ENCODE data around the gene NRL.
"Not testable (repeated sequence)": the region's sequence is repeated elsewhere in the genome, so short reads cannot be mapped to it uniquely, and the experiment has no call there.

DNA sequence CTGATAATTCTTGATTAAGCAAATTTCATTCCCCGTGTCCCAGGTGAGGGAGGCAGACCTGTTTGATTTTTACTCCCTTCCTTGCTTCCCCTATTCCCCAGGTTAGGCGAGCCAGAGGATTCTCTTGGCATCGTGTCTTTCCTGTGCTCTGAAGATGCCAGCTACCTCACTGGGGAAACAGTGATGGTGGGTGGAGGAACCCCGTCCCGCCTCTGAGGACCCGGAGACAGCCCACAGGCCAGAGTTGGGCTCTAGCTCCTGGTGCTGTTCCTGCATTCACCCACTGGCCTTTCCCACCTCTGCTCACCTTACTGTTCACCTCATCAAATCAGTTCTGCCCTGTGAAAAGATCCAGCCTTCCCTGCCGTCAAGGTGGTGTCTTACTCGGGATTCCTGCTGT is 64.0 kb downstream of the NRL start:
- TF ChIP-seq, protein P1, sequence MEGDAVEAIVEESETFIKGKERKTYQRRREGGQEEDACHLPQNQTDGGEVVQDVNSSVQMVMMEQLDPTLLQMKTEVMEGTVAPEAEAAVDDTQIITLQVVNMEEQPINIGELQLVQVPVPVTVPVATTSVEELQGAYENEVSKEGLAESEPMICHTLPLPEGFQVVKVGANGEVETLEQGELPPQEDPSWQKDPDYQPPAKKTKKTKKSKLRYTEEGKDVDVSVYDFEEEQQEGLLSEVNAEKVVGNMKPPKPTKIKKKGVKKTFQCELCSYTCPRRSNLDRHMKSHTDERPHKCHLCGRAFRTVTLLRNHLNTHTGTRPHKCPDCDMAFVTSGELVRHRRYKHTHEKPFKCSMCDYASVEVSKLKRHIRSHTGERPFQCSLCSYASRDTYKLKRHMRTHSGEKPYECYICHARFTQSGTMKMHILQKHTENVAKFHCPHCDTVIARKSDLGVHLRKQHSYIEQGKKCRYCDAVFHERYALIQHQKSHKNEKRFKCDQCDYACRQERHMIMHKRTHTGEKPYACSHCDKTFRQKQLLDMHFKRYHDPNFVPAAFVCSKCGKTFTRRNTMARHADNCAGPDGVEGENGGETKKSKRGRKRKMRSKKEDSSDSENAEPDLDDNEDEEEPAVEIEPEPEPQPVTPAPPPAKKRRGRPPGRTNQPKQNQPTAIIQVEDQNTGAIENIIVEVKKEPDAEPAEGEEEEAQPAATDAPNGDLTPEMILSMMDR (IDR thresholded peaks at IDR 0.05) = not testable (repeated sequence)
- TF ChIP-seq POLR2A (IDR thresholded peaks at IDR 0.05) = not testable (repeated sequence)
